ENCODE results near the gene KBTBD8. TPM values are rescaled to one million over a fixed set of nuclear protein-coding genes. Genes with fewer than 3 reads are reported as not detected.

KBTBD8 gene
- total RNA-seq, 1 donor from 2014 or later = 53.3 TPM

DNA sequence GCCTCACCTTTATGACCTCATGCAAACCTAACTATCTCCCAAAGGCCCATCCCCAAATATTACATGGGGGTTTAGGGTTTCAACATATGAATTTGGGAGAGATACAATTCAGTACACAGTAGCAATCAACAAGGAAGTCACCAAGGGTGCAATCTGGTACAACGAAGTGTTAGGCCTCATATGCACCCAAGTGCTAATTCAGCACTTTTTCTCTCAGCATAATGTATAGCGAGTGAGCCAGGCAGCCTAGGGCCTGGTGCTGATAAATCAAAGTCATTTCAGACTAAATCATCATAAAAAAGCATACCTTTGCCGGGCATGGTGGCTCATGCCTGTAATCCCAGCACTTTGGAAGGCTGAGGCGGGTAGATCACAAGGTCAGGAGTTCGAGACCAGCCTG is 11.7 kb upstream of the KBTBD8 start:
- Mint-ChIP-seq H3K4me3 (no peak overlapping the region), H3K27ac (no peak overlapping the region), H3K4me1 (peaks cover 5% of the 10 kb centered on the region), H3K9me3 (no peaks in the 10 kb centered on the region), H3K36me3 (ENCODE audit: low read depth) (no peaks in the 10 kb centered on the region), H3K27me3 (no peaks in the 10 kb centered on the region)
- no peak for ATAC-seq (ENCODE audit: low read depth)
- intact Hi-C loops (cut with micrococcal nuclease) = loop anchor here (5.0 kb wide), 1 partner anchor 371 kb away; no protein-coding TSS in a partner anchor
- no peak for TF ChIP-seq CTCF (IDR thresholded peaks at IDR 0.05)
- no peak for DNase-seq
- POLR2A ChIA-PET = no interaction called here
- CTCF ChIA-PET = interaction anchor here (1.0 to 6.0 kb wide), 2 partner anchors 14 kb away, joined by 3 to 77 read pairs; no protein-coding TSS in a partner anchor

GRCh38 chr3:66989241-66989640 is 8.9 kb upstream of the KBTBD8 start:
- Mint-ChIP-seq H3K4me3 (no peak overlapping the region), H3K9me3 (no peaks in the 10 kb centered on the region), H3K36me3 (ENCODE audit: low read depth) (no peaks in the 10 kb centered on the region), H3K27me3 (peaks cover 3% of the 10 kb centered on the region), H3K27ac (no peak overlapping the region), H3K4me1 (peaks cover 5% of the 10 kb centered on the region)
- no peak for TF ChIP-seq CTCF (IDR thresholded peaks at IDR 0.05)
- CTCF ChIA-PET = interaction anchor here (0.8 to 6.0 kb wide), 9 partner anchors 17 to 134 kb away, joined by 3 to 77 read pairs (median 18); no protein-coding TSS in a partner anchor
- no peak for DNase-seq
- no peak for ATAC-seq (ENCODE audit: low read depth)
- intact Hi-C loops (cut with micrococcal nuclease) = loop anchor here (5.0 kb wide), 1 partner anchor 368 kb away; no protein-coding TSS in a partner anchor
- POLR2A ChIA-PET = interaction anchor here (1.1 to 2.5 kb wide), 3 partner anchors 9 to 58 kb away, joined by 4 to 10 read pairs (median 8); partner anchors contain the start of gene KBTBD8

DNA sequence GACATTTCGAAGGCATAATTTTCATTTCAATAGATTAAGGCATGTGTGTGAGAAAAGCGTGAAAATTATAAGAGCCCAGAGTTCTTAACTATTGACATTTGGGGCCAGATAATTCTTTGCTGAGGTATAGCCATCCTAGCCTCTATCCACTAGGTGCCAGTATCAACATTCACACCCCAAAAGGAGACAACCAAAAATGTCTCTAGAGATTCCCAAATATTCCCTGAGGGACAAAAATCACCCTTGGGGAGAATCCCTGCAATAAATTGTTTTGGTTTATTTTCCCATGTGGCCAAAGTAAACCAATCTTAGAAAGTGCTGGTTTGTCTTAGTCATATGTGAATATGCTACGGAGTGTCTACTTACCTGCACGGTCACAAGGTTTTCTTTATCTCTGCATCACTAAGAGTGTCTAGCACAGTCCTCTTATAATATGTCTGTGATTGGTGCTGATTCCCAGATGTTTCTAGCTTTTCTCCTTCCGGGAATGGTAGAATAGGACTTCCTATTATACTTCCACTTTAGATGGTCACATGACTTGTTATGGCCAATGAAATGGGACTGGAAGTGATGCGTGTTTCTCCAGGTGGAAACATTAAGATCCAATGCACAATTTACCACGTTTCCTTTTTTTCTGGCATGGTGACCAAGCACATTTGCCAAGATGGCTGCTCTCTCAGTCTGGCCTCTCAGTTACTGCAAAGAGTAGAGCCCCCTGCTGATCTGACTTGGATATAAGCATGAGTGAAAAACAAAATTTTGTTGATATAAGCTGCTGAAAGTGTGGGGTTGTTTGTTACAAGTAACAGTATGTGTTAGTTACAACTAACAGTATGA is 8.0 kb upstream of the KBTBD8 start:
- peak overlapping the region; percentile 83 for H3K4me3 Mint-ChIP-seq
- ChIA-PET CTCF (interaction anchor here (0.8 to 6.0 kb wide), 12 partner anchors 18 to 368 kb away, joined by 3 to 77 read pairs (median 6); no protein-coding TSS in a partner anchor), POLR2A (interaction anchor here (1.1 to 2.5 kb wide), 3 partner anchors 8 to 58 kb away, joined by 4 to 10 read pairs (median 8); partner anchors contain the start of gene KBTBD8)
- intact Hi-C loops (cut with micrococcal nuclease) = loop anchor here (1.0 to 5.0 kb wide), 6 partner anchors 8 to 1887 kb away; partner anchors contain the start of gene KBTBD8
- no peaks in the 10 kb centered on the region for H3K9me3 Mint-ChIP-seq
- TF ChIP-seq CTCF (IDR thresholded peaks at IDR 0.05) = no peak
- DNase-seq = no peak
- peak; percentile 83 for ATAC-seq (ENCODE audit: low read depth)
- no peaks in the 10 kb centered on the region for H3K36me3 Mint-ChIP-seq (ENCODE audit: low read depth)
- peak overlapping the region; percentile 87 for H3K27ac Mint-ChIP-seq
- peaks cover 5% of the 10 kb centered on the region for H3K4me1 Mint-ChIP-seq
- peaks cover 3% of the 10 kb centered on the region for H3K27me3 Mint-ChIP-seq

GRCh38 chr3:66991459-66991858 is 6.6 kb upstream of the KBTBD8 start:
- POLR2A ChIA-PET = interaction anchor here (2.3 kb wide), 1 partner anchor 56 kb away, joined by 10 read pairs; no protein-coding TSS in a partner anchor
- Mint-ChIP-seq H3K4me3 (no peak overlapping the region), H3K36me3 (ENCODE audit: low read depth) (no peaks in the 10 kb centered on the region), H3K27ac (no peak overlapping the region), H3K9me3 (no peaks in the 10 kb centered on the region), H3K4me1 (peaks cover 5% of the 10 kb centered on the region), H3K27me3 (peaks cover 3% of the 10 kb centered on the region)
- no peak for TF ChIP-seq CTCF (IDR thresholded peaks at IDR 0.05)
- CTCF ChIA-PET = interaction anchor here (1.5 to 6.0 kb wide), 7 partner anchors 19 to 122 kb away, joined by 5 to 77 read pairs (median 27); no protein-coding TSS in a partner anchor
- intact Hi-C loops (cut with micrococcal nuclease) = loop anchor here (5.0 kb wide), 1 partner anchor 1886 kb away; no protein-coding TSS in a partner anchor
- ATAC-seq (ENCODE audit: low read depth) (no peak), DNase-seq (no peak)

DNA sequence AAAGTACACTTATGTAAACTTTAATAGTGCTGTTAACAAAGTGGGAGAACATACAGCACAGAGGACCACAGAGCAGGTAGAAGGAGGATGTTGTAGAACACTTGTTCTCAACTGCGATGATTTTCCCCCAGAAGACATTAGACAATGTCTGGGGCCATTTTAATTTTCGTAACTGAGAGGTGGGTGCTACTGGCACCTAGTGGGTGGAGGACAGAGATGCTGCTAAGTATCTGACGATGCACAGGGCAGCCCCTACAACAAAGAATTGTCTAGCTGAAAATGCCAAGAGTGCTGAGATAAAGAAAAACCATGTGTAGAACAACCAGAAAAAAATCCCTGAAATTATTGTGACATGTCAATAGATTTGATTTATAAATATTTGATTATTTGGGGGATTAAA is 5.0 kb upstream of the KBTBD8 start:
- ChIA-PET CTCF (no interaction called here), POLR2A (no interaction called here)
- no peaks in the 10 kb centered on the region for H3K9me3 Mint-ChIP-seq
- no peak overlapping the region for H3K4me3 Mint-ChIP-seq
- H3K27ac Mint-ChIP-seq = no peak overlapping the region
- peaks cover 2% of the 10 kb centered on the region for H3K36me3 Mint-ChIP-seq (ENCODE audit: low read depth)
- TF ChIP-seq CTCF (IDR thresholded peaks at IDR 0.05) = no peak
- intact Hi-C loops (cut with micrococcal nuclease) = loop anchor here (5.0 kb wide), 1 partner anchor 1884 kb away; no protein-coding TSS in a partner anchor
- DNase-seq (no peak), ATAC-seq (ENCODE audit: low read depth) (no peak)
- peaks cover 16% of the 10 kb centered on the region for H3K4me1 Mint-ChIP-seq
- peaks cover 3% of the 10 kb centered on the region for H3K27me3 Mint-ChIP-seq

Data from activated B cell treated with CpG ODN at 0.5 μM for 24 hours (primary cell).